ENCODE measurements around the gene LAPTM4A.

Gene LAPTM4A

DNA sequence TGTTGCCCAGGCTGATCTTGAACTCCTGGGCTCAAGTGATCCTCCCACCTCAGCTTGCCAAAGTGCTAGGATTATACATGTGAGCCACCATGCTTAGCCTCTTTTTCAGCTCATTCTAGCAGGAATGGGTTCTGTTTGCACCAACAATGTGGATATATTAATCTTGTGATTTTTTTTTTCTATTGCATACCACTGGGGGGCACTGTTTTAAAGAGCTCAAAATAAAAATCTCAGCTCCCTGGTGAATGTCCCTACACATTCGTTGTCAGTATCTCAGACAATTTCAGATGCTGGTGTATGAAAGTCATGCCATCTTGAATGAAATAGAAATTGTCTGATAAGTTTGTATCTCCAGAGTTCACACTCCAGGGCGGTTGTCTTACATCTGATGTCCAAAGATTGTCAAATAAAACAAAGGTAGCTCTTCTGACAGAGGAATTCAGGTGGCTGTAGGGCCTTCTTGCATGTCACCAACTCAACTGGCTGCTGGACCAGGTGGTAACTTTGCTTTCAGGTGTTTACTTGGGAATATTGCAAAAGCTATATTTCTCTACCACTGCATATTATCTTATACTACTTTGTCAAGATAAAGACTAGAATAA is 35.8 kb downstream of the LAPTM4A start:
- DNase-seq = peak; percentile 63

GRCh38 chr2:20013126-20013849 is 38.1 kb downstream of the LAPTM4A start:
- DNase-seq = no peak

GRCh38 chr2:20012282-20013125 is 38.9 kb downstream of the LAPTM4A start, which contains the start of gene MATN3:
Gene MATN3, minus strand, starts transcription at chr2:20012668. Its CDS starts 37 bp downstream, at chr2:20012631.
- peak; percentile 56 for DNase-seq

DNA sequence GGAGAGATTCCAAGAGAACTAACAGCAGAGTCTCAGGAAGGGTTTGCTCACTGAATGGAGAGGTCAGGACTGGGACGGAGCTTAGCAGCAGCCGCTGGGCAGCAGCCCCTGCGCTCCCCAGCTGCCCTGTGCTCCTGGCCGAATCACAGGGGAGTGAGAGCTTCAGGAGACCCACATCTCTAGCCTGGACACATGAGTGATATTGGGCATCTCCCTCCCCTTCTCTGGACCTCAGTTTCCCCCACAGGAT is 39.5 kb downstream of the LAPTM4A start:
- DNase-seq = no peak

- DNase-seq = no peak
These were observed 40.0 kb downstream of the LAPTM4A start for GRCh38 chr2:20011276-20012031.

DNA sequence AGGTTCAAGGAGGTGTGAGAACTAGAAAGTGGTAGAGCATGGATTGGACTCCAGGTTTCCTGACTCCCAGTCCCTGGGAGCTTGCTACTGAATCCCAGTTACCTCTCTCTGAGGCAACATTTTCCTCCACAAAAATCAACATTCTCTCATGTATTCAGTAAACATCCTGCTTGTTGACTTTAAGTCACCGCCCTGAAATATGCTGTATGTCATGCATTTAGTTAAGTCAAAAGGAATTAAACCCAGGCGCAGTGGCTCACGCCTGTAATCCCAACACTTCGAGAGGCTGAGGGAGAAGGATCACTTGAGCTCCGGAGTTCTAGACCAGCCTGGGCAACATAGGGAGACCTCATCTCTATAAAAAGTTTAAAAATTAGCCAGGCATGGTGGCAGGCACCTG is 42.7 kb downstream of the LAPTM4A start:
- DNase-seq = no peak

GRCh38 chr2:20005891-20006470 is 45.4 kb downstream of the LAPTM4A start:
- no peak for DNase-seq

GRCh38 chr2:20005067-20005627 is 46.3 kb downstream of the LAPTM4A start:
- no peak for DNase-seq

- DNase-seq = no peak
These were observed 50.0 kb downstream of the LAPTM4A start for GRCh38 chr2:20001361-20001863.

- DNase-seq = no peak
These were observed 57.7 kb downstream of the LAPTM4A start for GRCh38 chr2:19993731-19994130.

DNA sequence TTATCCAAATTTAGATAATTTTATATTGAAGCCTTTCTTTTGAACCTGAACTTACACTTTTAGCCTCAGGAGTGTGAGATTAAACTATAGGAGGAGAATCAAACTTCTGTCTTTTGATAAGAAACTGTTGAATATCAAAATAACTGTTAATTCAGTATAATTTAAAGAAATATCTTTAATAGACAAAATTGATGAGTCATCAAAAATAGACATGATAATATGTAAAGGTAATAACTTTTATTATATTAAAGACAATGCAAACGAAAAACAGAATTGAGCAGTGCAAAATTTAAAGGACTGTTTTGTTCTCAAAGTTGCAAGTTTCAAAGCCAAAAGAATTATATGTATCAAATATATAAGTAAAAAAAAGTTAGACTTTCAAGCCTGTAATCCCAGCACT is 59.5 kb downstream of the LAPTM4A start:
- no peak for DNase-seq

GRCh38 chr2:19990416-19990728 is 61.1 kb downstream of the LAPTM4A start:
- no peak for DNase-seq

DNA sequence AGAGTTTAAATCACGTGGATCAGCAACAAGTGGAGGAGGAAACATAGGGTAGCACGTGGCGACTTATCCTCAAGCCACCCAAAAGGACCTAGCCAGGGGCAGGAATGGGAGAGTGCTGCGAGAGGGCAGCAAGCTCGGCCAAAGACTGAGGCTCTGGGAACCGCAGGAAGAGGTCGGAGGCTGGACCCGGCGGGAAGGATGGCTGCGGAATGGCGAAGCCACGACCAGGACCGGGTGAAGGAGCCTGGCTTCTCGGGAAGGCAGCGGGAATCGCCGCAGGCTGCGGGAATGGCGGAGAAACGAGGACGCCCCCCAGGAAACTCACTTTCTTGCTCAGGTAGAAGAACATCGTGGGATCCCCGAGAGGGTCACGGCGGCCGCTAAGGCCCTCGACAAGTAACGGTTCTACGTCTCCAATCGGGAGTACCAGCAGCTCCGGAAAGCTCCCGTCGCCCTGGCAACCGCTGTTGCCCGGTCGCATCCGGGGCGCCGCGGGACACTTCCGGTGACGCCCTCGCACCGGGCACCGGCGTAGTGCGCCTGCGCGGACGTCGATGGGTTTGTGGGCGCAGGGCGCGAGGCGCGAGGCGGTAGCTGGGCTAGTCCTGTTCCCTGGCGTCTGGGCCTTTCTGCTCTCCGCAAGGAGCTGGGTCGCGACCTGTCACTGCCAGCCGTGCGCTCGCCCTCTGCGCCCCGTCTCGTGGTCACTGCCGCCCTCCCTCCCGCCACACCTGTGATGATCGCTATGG is 61.6 kb downstream of the LAPTM4A start, which contains the start of gene WDR35:
Gene WDR35, minus strand, starts transcription at position 439 of the 749 bp plus-strand sequence. Its CDS starts 90 bp downstream, at position 349.
- DNase-seq = peak; percentile 85

GRCh38 chr2:19989342-19989666 is 62.1 kb downstream of the LAPTM4A start:
- no peak for DNase-seq

DNA sequence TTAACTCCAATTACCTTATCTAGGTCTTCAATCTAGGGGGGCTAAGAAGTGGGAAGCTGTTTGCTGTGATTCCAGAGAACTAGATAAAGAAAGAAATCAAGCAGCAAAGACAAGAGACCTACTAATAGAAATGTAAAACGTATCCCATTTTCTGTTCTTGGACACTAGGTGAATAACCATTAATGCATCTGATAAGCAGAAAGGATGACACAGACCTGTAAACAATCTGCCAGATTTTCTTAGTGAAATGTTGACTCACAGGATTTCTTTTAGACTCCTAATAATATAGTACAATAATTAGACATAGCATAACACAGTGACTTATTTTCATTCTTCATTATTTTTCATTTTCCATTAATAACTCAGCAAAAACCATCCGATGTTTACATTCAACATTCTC is 62.8 kb downstream of the LAPTM4A start:
- DNase-seq = no peak

- no peak for DNase-seq
These were observed 63.5 kb downstream of the LAPTM4A start for GRCh38 chr2:19987936-19988335.
